NCI-H187 (cell line): ENCODE results near the gene MAST4.

ENCODE experiments used
- DNase-seq, 2 experiments: peaks; one replicate each; lab custom pipeline; 2025; lab: John Stamatoyannopoulos, UW

MAST4 gene

GRCh38 chr5:67190861-67191260 lies 594.7 kb downstream of the MAST4 start:
- DNase-seq = no peak

- no peak for DNase-seq
Observed at GRCh38 chr5:67192719-67193438, 596.7 kb downstream of the MAST4 start.

GRCh38 chr5:67193439-67193807 lies 597.2 kb downstream of the MAST4 start:
- DNase-seq = no peak

- DNase-seq = no peak
Observed at GRCh38 chr5:67194166-67194565, 598.0 kb downstream of the MAST4 start.

- DNase-seq = no peak
Observed at GRCh38 chr5:67195406-67196275, 599.4 kb downstream of the MAST4 start.

GRCh38 chr5:67196537-67197059 lies 600.4 kb downstream of the MAST4 start, which contains the start of gene CD180:
Gene CD180 (minus strand): TSS chr5:67196799. CDS start chr5:67196641, 158 bp downstream.
- DNase-seq = no peak

GRCh38 chr5:67197536-67197935 lies 601.3 kb downstream of the MAST4 start:
- no peak for DNase-seq

- no peak for DNase-seq
Observed at GRCh38 chr5:67198917-67199316, 602.7 kb downstream of the MAST4 start.

- no peak for DNase-seq
Observed at GRCh38 chr5:67199859-67200258, 603.7 kb downstream of the MAST4 start.

GRCh38 chr5:67200809-67201562 lies 604.8 kb downstream of the MAST4 start:
- no peak for DNase-seq

- DNase-seq = no peak
Observed at GRCh38 chr5:67201897-67202549, 605.8 kb downstream of the MAST4 start.

GRCh38 chr5:67202828-67203227 lies 606.6 kb downstream of the MAST4 start:
- no peak for DNase-seq

GRCh38 chr5:67203701-67204074 lies 607.5 kb downstream of the MAST4 start:
- DNase-seq = peak; percentile 36 to 46

GRCh38 chr5:67204821-67205220 lies 608.6 kb downstream of the MAST4 start:
- DNase-seq = no peak

- no peak for DNase-seq
Observed at GRCh38 chr5:67205981-67206380, 609.8 kb downstream of the MAST4 start.

GRCh38 chr5:67206461-67206860 lies 610.3 kb downstream of the MAST4 start:
- no peak for DNase-seq

GRCh38 chr5:67206929-67207328 lies 610.7 kb downstream of the MAST4 start:
- DNase-seq = peak; percentile 32 to 76

GRCh38 chr5:67208403-67208802 lies 612.2 kb downstream of the MAST4 start:
- no peak for DNase-seq

GRCh38 chr5:67209141-67209771 lies 613.1 kb downstream of the MAST4 start:
- DNase-seq = peak; percentile 48 to 51

- no peak for DNase-seq
Observed at GRCh38 chr5:67211926-67212325, 615.7 kb downstream of the MAST4 start.

- no peak for DNase-seq
Observed at GRCh38 chr5:67214036-67214435, 617.8 kb downstream of the MAST4 start.
